Ascending aorta (tissue), 2 donors: ENCODE data around the gene WFDC8. TPM values are rescaled to one million over a fixed set of nuclear protein-coding genes. Genes with fewer than 3 reads are reported as not detected.

Source experiments
- DNase-seq, 2 donors: peaks; one replicate each; pipeline ENCODE4 v3.0.0-alpha.2; 2019; ENCODE audit warnings: low spot score in 2 of 2
- H3K27ac ChIP-seq, 2 donors: fragments of 200-600 bp; sonication (generic); one replicate each; pipeline ENCODE4 v1.5.1; 2016 to 2017; ENCODE audit warnings: mild to moderate bottlenecking in 1 of 2
- H3K27me3 ChIP-seq: fragments of 200-600 bp; sonication (generic); one replicate; pipeline ENCODE4 v1.5.1; 2017
- H3K36me3 ChIP-seq, 2 donors: fragments of 200-600 bp; sonication (generic); one replicate each; pipeline ENCODE4 v1.5.1; 2016
- H3K4me1 ChIP-seq, 2 donors: fragments of 200-600 bp; sonication (generic); one replicate each; pipeline ENCODE4 v1.5.1; 2016 to 2017; ENCODE audit warnings: mild to moderate bottlenecking in 1 of 2
- H3K4me3 ChIP-seq, 2 donors: fragments of 200-600 bp; sonication (generic); one replicate each; pipeline ENCODE4 v1.5.1; 2016 to 2017; ENCODE audit warnings: mild to moderate bottlenecking in 1 of 2
- H3K9me3 ChIP-seq, 2 donors: fragments of 200-600 bp; sonication (generic); one replicate each; pipeline ENCODE4 v1.5.1; 2016
- CTCF ChIP-seq, 3 experiments: fragments of 200-600 bp in 2 of 3; fragments of 450-650 bp in 1 of 3; sonication (generic) in 2 of 3; IDR thresholded peaks; one replicate each; pipeline ENCODE4 v1.5.1; 2016 to 2019; ENCODE audit warnings: antibody characterized with exemption in 3 of 3, mild to moderate bottlenecking in 1 of 3, moderate library complexity in 1 of 3
- intact Hi-C: fragments of 100-400 bp; cut with DNase I; formaldehyde crosslinking; loops from one replicate; pipeline ENCODE4 v1.15.1; 2023
- total RNA-seq: library from RNA; depleted of rRNA; stranded (reverse); fragments of >200 nt; gene quantifications from one replicate; pipeline ENCODE4 v1.1.0, GENCODE V29; 2016

Gene WFDC8
- total RNA-seq, 1 donor from 2014 or later = not detected

- H3K4me1 ChIP-seq = no peaks in the 10 kb centered on the region
- H3K36me3 ChIP-seq = no peaks in the 10 kb centered on the region
- intact Hi-C loops = no loop called here
- H3K27me3 ChIP-seq = no peaks in the 10 kb centered on the region
- no peak for DNase-seq
- H3K27ac ChIP-seq = no peak overlapping the region
- no peak overlapping the region for H3K4me3 ChIP-seq
- TF ChIP-seq CTCF (IDR thresholded peaks at IDR 0.05) = no peak
- H3K9me3 ChIP-seq = no peaks in the 10 kb centered on the region
Measured at GRCh38 chr20:45523821-45524220, 55.3 kb downstream of the WFDC8 start.

GRCh38 chr20:45518282-45518681 is 60.8 kb downstream of the WFDC8 start:
- Histone ChIP-seq H3K4me1 (no peaks in the 10 kb centered on the region), H3K9me3 (no peaks in the 10 kb centered on the region), H3K27me3 (no peaks in the 10 kb centered on the region), H3K4me3 (no peak overlapping the region), H3K36me3 (no peaks in the 10 kb centered on the region), H3K27ac (no peak overlapping the region)
- intact Hi-C loops = no loop called here
- DNase-seq = no peak
- TF ChIP-seq CTCF (IDR thresholded peaks at IDR 0.05) = no peak

- no peaks in the 10 kb centered on the region for H3K27me3 ChIP-seq
- intact Hi-C loops = no loop called here
Measured at GRCh38 chr20:45515147-45515913, 63.8 kb downstream of the WFDC8 start, which contains the start of gene SPINT3. SPINT3 (minus strand) TSS chr20:45515622; CDS start chr20:45515608, 14 bp downstream.

GRCh38 chr20:45510242-45510862 is 68.7 kb downstream of the WFDC8 start:
- Histone ChIP-seq H3K4me3 (no peak overlapping the region), H3K27ac (no peak overlapping the region), H3K4me1 (no peaks in the 10 kb centered on the region), H3K36me3 (no peaks in the 10 kb centered on the region), H3K9me3 (no peaks in the 10 kb centered on the region), H3K27me3 (no peaks in the 10 kb centered on the region)
- no peak for DNase-seq
- TF ChIP-seq CTCF (IDR thresholded peaks at IDR 0.05) = no peak
- intact Hi-C loops = no loop called here

More at GRCh38 chr20:45515147-45515913, 63.8 kb downstream of the WFDC8 start, which contains the start of gene SPINT3:
- H3K36me3 ChIP-seq = no peaks in the 10 kb centered on the region
- H3K4me1 ChIP-seq = no peaks in the 10 kb centered on the region
- H3K9me3 ChIP-seq = no peaks in the 10 kb centered on the region
- no peak for DNase-seq
- H3K27ac ChIP-seq = no peak within 1 kb of the TSS
- TF ChIP-seq CTCF (IDR thresholded peaks at IDR 0.05) = no peak
- H3K4me3 ChIP-seq = no peak within 1 kb of the TSS

- no peak for TF ChIP-seq CTCF (IDR thresholded peaks at IDR 0.05)
- intact Hi-C loops = no loop called here
- no peaks in the 10 kb centered on the region for H3K36me3 ChIP-seq
- no peaks in the 10 kb centered on the region for H3K4me1 ChIP-seq
- H3K9me3 ChIP-seq = no peaks in the 10 kb centered on the region
- no peaks in the 10 kb centered on the region for H3K27me3 ChIP-seq
- no peak overlapping the region for H3K27ac ChIP-seq
- no peak overlapping the region for H3K4me3 ChIP-seq
- DNase-seq = no peak
Measured at GRCh38 chr20:45509091-45509490, 70.0 kb downstream of the WFDC8 start.
